HG03442 (cell line): ENCODE results near the gene TPM1.

Source experiments
- ATAC-seq: cut with Tn5 transposase; IDR thresholded peaks from one replicate; pipeline ENCODE4 v1.9.1; 2021; ENCODE audit warnings: mild to moderate bottlenecking, moderate library complexity; ENCODE audit not compliant: unreplicated experiment

Gene TPM1

DNA sequence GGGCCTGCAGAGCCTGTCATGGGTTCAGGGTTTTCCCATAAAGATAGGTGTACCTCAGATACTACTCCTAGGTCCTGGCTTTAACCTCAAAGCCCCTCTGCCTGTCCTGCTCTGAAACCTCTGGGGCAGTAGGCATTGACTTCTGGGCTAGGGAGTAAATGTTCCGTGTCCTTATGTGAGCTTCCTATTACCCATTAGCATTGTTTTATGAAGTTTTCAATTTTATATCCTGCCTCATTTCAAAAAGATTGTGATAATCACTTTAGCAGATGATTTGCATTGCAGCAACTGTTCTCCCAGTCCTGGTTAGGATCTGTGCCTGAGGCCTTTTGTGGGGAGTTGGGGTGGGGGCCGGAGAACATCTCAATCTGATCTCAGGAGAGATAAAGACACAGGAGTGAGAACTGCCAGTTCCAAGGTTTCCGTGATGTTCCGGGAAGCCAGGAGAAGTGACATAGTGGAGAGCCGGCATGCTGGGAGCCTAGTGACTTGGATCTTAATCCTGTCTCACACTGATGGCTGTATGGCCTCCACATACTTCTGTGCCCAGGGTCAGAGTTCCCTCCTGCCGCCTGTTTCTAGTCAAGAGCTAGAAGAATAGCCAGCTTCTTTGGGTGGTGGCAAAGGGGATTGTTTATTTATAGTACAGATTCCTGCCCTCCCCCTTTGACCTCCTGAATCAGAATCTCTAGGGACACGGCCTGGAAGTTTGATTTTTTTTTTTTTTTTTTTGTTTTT, 10.6 kb downstream of the TPM1 start:
- no peak for ATAC-seq

DNA sequence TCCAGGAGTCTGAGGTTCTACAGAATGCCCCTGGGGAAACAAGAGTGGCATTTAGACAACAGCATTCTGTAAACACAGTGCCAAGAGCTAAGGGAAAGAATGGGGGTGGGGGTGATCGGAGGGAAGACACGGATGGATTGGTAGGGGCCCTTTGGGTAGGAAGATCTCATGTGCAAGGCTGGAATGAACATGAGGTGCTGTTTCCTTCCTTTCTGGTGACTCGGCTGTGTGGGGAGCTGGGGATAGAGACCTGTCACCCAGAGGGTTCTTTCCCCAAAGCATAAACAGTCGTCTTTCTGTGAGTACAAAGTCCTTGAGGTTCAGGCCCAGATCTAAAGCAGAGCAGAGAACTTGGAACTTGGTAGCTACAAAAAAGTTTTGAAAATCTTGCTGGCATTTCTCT, 11.7 kb downstream of the TPM1 start:
- ATAC-seq, result no peak

DNA sequence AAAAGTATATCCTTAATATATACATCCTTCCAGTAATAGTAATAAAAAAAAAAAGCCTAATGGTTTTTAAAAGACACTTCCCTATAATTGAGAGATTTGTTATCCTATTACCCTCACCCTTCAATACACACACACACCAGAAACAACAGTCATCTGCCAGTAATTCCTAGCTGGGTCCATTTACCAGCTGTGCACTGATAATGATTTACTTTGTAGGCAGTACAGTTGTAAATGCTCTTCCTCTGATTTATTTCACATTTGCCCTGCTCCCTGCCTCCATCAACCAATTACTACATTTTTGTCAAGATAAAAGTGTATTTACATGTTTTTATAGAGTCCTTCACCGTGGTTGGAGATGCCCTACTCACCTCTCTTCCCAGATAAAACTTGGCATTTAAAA, 12.4 kb downstream of the TPM1 start:
- ATAC-seq, result no peak

DNA sequence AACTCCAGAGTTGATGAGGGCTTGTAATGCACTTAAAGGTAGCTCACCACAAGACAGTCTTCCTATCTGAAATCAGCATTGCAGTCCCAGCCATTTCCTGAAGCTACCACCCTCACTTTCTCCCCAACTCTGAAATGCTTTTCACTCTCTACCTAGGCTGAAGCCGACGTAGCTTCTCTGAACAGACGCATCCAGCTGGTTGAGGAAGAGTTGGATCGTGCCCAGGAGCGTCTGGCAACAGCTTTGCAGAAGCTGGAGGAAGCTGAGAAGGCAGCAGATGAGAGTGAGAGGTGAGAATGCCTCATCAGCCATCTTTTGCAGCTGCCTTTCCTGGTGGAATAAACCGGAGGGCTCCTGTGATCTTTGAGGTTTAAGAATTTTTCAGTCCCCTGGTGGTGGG, 14.3 kb downstream of the TPM1 start:
- no peak for ATAC-seq

GRCh38 chr15:63057468-63058345, 15.2 kb downstream of the TPM1 start:
- ATAC-seq, result no peak

DNA sequence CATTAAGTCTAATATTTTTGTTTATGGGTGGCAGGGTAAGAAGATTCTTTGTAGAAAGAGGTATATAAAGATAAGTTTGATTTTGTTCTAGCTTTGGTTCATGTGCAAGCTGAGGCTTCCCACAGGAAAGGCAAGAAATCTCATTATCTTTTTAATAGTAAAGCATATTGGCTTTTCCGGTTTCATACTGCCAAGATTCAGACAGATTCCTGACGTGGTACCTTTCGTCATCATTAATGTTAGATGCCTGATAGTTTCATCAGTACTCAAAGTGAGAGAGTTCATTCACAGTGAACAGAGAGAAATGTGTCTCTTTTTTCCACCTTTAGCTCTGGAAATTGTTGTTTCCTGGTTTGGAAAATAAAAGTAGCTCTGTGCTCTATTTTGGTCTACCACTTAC, 16.5 kb downstream of the TPM1 start:
- no peak for ATAC-seq

DNA sequence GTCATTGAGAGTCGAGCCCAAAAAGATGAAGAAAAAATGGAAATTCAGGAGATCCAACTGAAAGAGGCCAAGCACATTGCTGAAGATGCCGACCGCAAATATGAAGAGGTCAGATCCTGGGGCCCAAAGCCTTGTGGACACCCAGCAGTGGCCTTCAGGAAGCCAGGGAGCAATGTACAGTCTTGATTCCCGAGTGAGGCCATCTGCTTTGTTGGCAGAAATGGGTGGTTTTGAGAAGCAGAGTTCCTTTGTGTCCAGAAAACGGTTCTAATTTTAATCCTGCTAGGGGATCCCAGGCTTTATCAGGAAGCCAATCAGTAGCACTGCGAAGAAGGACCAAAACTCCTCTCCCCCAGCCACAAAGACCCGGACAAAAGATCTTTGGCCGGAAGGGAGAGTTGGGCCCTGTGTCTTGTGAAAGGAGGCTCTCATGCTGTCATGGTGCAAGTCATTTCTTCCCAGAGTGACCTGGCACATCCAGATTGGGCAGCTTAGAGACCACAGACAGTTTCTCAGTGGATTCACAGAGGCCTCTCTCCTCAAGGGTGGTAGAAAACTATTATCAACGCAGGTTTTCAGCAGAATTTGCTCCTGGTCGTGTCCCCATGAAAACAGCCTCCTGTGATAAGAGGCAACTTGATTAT, 17.1 kb downstream of the TPM1 start:
- ATAC-seq, result no peak

GRCh38 chr15:63060699-63061098, 18.2 kb downstream of the TPM1 start:
- ATAC-seq, result no peak

DNA sequence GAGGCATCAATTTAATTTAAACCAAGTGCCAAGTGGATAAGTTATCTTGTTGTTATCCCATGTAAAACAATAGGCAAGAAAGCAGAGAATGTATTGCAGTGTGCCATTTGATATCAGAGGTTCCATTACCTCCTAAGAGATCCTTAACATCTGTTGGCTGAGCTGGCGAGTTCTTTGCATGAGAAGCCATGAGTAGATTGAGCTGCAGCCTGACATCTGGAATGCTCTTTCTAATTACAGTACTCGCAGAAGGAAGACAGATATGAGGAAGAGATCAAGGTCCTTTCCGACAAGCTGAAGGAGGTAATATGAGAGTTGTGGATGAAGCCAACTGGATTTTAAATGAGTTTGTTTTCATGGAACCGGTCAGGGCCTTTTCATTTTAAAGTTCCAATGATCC, 19.4 kb downstream of the TPM1 start:
- no peak for ATAC-seq

DNA sequence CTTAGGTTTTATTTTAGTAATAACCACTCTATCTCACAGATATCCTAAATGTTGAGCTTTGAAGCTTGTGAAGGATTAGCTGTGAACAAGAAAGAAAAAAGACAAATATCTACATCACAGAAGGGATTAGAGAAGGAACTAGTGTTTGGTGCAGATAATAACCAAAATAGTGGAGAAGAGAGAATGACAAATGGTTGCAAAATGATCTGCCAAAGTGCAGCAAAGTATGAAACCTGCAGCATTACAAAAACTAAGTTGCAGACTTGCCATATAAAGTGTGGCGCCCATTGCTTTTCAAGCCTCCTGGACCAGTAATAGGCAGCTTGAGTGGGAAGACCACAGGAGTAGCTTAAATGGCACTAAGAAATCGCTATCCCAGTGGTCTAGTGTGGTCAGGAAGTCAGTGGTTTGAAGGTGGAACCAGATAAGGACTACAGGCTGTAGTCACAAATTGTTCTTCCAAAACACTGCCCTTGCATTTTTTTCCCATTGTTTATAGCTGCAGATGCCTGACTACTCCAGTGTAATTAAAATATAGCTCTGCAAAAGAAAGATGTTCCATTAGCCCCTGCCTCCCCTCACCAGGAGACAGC, 20.7 kb downstream of the TPM1 start:
- ATAC-seq, result no peak

DNA sequence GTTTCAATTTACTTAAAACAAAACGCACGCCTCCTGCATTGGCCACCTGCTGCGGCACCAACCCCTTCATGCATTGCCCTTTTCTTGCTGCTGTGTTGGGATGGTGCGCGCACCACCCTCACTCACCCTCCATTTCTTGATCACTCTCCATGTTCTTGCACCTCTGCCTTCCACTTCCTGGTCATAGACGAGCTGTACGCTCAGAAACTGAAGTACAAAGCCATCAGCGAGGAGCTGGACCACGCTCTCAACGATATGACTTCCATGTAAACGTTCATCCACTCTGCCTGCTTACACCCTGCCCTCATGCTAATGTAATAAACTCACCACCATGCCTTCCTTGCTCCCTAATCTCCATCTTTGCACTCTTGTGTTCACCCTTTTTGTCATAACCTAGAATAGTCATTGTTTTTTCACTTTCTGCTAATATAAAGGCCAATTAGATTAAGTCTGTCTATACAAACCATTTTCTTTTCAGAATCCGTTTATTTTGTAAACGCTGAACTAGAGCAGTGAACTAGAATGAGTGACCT, 21.4 kb downstream of the TPM1 start:
- no peak for ATAC-seq

GRCh38 chr15:63065262-63066221, 23.0 kb downstream of the TPM1 start:
- no peak for ATAC-seq

DNA sequence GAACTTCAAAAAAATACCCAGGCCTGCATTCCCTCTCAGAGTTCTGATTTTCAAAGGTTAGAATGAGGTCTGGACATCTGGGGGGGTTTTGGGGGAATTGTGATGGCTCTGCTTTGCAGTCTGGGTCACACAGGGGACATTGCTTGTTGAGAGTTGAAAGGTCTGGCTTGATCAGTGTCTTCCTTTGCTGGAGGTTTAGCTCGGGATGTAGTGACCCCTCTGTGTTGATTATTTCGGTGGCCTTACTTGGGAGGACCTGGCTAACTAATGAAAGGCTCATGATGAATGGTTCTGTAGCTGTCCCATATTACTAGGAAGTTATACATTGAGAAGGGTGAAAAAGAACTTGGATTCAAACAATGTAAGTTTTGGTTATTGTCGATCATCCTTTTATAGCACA, 23.7 kb downstream of the TPM1 start:
- ATAC-seq, result no peak

DNA sequence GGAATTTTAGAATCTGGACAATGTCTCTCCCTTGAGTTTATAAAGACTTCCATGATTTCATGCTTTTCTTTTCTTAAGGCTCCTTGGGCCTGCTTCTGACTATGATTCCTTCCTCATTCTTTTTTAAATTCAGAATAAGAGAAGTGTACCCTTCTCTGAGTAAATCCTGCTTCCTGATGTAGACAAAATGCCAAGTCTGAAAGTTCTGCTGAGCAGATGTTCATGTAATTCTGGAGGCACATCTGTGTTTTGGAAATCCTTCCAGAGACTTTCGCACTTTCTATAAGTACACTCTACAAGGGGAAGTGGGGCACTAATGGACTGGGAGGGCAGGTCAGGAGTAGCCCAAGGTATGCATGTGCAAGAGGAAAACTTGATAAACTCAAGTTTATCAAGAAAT, 24.8 kb downstream of the TPM1 start:
- no peak for ATAC-seq

- ATAC-seq, result no peak
These were observed 25.6 kb downstream of the TPM1 start for GRCh38 chr15:63067976-63068743.

- no peak for ATAC-seq
These were observed 27.1 kb downstream of the TPM1 start for GRCh38 chr15:63069616-63070090.

- no peak for ATAC-seq
These were observed 28.2 kb downstream of the TPM1 start for GRCh38 chr15:63070681-63071129.

DNA sequence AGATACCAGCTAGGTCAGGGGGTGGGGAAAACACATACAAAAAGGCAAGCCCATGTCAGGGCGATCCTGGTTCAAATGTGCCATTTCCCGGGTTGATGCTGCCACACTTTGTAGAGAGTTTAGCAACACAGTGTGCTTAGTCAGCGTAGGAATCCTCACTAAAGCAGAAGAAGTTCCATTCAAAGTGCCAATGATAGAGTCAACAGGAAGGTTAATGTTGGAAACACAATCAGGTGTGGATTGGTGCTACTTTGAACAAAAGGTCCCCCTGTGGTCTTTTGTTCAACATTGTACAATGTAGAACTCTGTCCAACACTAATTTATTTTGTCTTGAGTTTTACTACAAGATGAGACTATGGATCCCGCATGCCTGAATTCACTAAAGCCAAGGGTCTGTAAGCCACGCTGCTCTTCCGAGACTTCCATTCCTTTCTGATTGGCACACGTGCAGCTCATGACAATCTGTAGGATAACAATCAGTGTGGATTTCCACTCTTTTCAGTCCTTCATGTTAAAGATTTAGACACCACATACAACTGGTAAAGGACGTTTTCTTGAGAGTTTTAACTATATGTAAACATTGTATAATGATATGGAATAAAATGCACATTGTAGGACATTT, 28.9 kb downstream of the TPM1 start:
- ATAC-seq, result no peak
